Right atrium auricular region (tissue), 2 donors: ENCODE measurements around the gene L3MBTL4. TPM values are rescaled to one million over a fixed set of nuclear protein-coding genes. Genes with fewer than 3 reads are reported as not detected.
A peak's percentile ranks its signal among the peaks of the same experiment; 100 is the strongest.

Source experiments
- DNase-seq: peaks from one replicate; pipeline ENCODE4 v3.0.0-alpha.2; 2019; ENCODE audit warnings: low spot score
- H3K27ac ChIP-seq, 2 donors: fragments of 200-600 bp; sonication (generic); 1 replicate in 1 of 2; 2 replicates in 1 of 2; pipeline ENCODE4 v1.5.1; 2016 to 2019
- H3K27me3 ChIP-seq, 2 donors: fragments of 200-600 bp; sonication (generic); one replicate each; pipeline versions ENCODE4 v1.5.1 to v1.6.0; 2017 to 2019
- H3K36me3 ChIP-seq: fragments of 200-600 bp; sonication (generic); one replicate; pipeline ENCODE4 v1.5.1; 2016
- H3K4me1 ChIP-seq, 2 donors: fragments of 200-600 bp; sonication (generic); one replicate each; pipeline versions ENCODE4 v1.5.1 to v1.6.0; 2017 to 2019
- H3K4me3 ChIP-seq, 2 donors: fragments of 200-600 bp; sonication (generic); 1 replicate in 1 of 2; 2 replicates in 1 of 2; pipeline ENCODE4 v1.5.1; 2017 to 2019; ENCODE audit warnings: mild to moderate bottlenecking in 1 of 2, moderate library complexity in 1 of 2
- H3K9me3 ChIP-seq, 2 donors: fragments of 200-600 bp; sonication (generic); one replicate each; pipeline ENCODE4 v1.5.1; 2019
- CTCF ChIP-seq, 2 donors: fragments of 200-600 bp; sonication (generic); IDR thresholded peaks; one replicate each; pipeline ENCODE4 v1.5.1; 2019; ENCODE audit warnings: antibody characterized with exemption in 2 of 2
- total RNA-seq, 2 donors: library from RNA; depleted of rRNA; stranded (reverse); fragments of >200 nt; gene quantifications; one replicate each; pipeline ENCODE4 v1.1.0, GENCODE V29; 2016

Gene L3MBTL4
- total RNA-seq, 2 donors from 2014 or later = 6.6 to 10.5 TPM

GRCh38 chr18:5966514-5966913 is 448.2 kb downstream of the L3MBTL4 start:
- Histone ChIP-seq H3K4me1 (peaks cover 0 to 32% of the 10 kb centered on the region in 2 donors), H3K27me3 (no peaks in the 10 kb centered on the region), H3K9me3 (no peaks in the 10 kb centered on the region), H3K27ac (no peak overlapping the region), H3K36me3 (no peaks in the 10 kb centered on the region), H3K4me3 (no peak overlapping the region)
- DNase-seq = no peak
- TF ChIP-seq CTCF (IDR thresholded peaks at IDR 0.05) = no peak

DNA sequence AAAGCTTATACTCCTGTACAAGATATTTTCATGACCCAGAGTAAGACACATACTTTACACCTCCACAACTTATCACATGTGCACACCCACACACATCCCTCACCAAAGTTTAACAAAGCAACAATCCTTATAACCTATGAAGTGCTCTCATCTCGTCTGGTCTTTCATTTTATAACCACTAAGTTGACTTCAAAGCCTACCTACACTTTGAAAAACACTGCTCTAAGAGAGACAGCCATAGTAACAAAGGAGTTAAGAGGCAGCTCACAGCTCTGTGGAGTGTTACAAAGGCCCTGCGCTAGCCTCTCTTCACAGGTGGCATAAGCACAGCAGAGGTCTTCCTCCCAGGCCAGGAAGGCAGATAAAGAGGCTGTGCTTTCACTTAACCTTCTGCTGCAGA is 449.7 kb downstream of the L3MBTL4 start:
- no peaks in the 10 kb centered on the region for H3K9me3 ChIP-seq
- no peak overlapping the region for H3K4me3 ChIP-seq
- H3K27me3 ChIP-seq = no peaks in the 10 kb centered on the region
- TF ChIP-seq CTCF (IDR thresholded peaks at IDR 0.05) = no peak
- H3K36me3 ChIP-seq = no peaks in the 10 kb centered on the region
- DNase-seq = no peak
- H3K4me1 ChIP-seq = peaks cover 0 to 37% of the 10 kb centered on the region in 2 donors
- no peak overlapping the region for H3K27ac ChIP-seq

DNA sequence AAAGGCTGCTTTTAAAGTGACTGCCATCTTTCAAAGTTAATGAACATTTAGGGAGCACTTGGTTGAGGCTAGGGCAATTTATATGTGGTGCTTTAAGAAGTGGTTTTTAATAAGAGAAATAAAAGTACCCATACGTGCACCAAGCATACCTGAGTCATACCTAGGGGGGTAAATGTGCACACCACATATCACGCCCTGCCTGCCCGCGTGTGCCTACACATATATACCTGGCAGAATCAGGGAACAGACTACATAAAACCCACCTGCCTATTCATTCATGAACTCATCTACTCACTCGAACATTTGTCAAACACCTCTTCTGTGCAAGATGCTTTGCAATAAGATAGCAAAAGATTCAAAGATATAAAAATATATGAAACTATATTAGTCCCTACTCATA is 450.1 kb downstream of the L3MBTL4 start:
- DNase-seq = no peak
- no peaks in the 10 kb centered on the region for H3K36me3 ChIP-seq
- H3K4me3 ChIP-seq = no peak overlapping the region
- no peaks in the 10 kb centered on the region for H3K27me3 ChIP-seq
- TF ChIP-seq CTCF (IDR thresholded peaks at IDR 0.05) = no peak
- peak overlapping the region in 1 of 2 donors; percentile 34 for H3K27ac ChIP-seq
- H3K9me3 ChIP-seq = no peaks in the 10 kb centered on the region
- peaks cover 0 to 34% of the 10 kb centered on the region in 2 donors for H3K4me1 ChIP-seq

DNA sequence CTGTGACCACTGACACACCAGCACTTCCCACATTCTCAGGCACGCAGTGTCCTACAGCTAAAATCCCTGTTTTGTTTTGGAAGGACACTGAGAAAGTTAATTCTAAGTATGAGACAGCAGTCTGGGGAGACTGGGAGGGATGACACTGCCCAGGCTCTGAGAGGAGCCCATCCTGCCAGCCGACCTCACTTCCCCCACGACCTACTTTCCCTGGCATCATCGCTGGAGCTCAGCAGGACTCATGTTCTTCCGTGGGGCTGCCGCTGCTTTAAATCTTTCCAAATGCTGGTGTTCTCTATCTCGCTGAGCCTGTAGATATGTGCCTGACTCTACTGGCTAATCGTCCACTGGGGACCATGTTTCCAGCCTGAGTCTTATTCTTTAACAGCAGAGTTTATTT is 450.6 kb downstream of the L3MBTL4 start:
- no peak for TF ChIP-seq CTCF (IDR thresholded peaks at IDR 0.05)
- H3K36me3 ChIP-seq = no peaks in the 10 kb centered on the region
- DNase-seq = no peak

DNA sequence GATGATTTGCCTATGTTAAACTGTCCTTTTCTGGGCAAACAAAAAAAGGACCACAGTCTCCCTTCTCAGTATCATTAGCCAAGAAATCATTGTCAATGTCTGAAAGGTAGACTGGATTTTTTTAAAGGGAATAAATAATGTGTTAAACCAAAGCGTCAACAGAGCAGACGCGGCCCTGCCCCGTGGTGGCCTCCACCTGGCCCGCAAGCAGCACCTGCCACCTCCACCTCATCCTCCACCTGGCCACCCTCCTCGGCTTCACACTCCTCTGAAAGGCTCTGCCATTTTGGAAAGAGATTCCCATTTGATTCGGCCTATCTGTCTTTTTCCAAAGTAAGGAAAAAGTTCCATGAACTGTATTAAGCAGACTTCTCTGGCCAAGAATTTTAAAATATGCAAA is 451.4 kb downstream of the L3MBTL4 start:
- H3K27me3 ChIP-seq = no peaks in the 10 kb centered on the region
- peak overlapping the region in 1 of 2 donors; percentile 28 for H3K27ac ChIP-seq
- DNase-seq = no peak
- no peak for TF ChIP-seq CTCF (IDR thresholded peaks at IDR 0.05)
- H3K9me3 ChIP-seq = no peaks in the 10 kb centered on the region
- no peaks in the 10 kb centered on the region for H3K36me3 ChIP-seq
- H3K4me3 ChIP-seq = no peak overlapping the region
- H3K4me1 ChIP-seq = peaks cover 0 to 34% of the 10 kb centered on the region in 2 donors

More for the DNA sequence above, 450.6 kb downstream of the L3MBTL4 start:
- peaks cover 0 to 34% of the 10 kb centered on the region in 2 donors for H3K4me1 ChIP-seq
- no peak overlapping the region for H3K4me3 ChIP-seq
- peak overlapping the region; percentile 34 to 52 for H3K27ac ChIP-seq
- no peaks in the 10 kb centered on the region for H3K27me3 ChIP-seq
- no peaks in the 10 kb centered on the region for H3K9me3 ChIP-seq

DNA sequence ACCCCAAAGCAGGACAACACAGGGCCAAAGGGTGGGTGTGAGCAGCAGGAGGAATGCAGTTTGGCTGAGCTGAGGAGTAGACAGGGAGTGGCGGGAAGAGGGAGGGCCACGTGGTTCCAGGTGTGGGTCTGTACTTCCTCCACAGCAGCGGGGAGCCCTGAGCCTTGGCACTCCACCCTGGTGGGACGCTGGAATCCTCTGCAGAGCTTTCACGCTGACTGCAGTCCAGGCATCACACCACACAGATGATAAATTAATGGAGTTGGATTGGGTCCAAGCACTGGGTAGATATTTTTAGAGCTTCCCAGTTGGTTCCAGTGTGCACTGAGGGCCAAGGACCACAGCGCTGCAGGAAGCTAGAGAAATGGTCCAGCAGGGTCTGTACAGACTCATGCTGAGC is 452.3 kb downstream of the L3MBTL4 start:
- Histone ChIP-seq H3K27me3 (no peaks in the 10 kb centered on the region), H3K36me3 (no peaks in the 10 kb centered on the region), H3K4me1 (peaks cover 0 to 34% of the 10 kb centered on the region in 2 donors), H3K4me3 (no peak overlapping the region), H3K9me3 (no peaks in the 10 kb centered on the region), H3K27ac (peak overlapping the region in 1 of 2 donors; percentile 3)
- DNase-seq = no peak
- no peak for TF ChIP-seq CTCF (IDR thresholded peaks at IDR 0.05)
